Ishikawa (cell line): ENCODE data around the gene ADGRG6.

ENCODE experiments used
- CEBPB ChIP-seq: IDR thresholded peaks from 2 replicates; pipeline ENCODE4 v1.6.1; 2012
- CREB1 ChIP-seq: IDR thresholded peaks from 2 replicates; pipeline ENCODE4 v1.6.1; 2012; ENCODE audit warnings: low read depth
- EGR1 ChIP-seq: IDR thresholded peaks from 2 replicates; pipeline ENCODE4 v1.6.1; 2012
- EP300 ChIP-seq: IDR thresholded peaks from 2 replicates; pipeline ENCODE4 v1.6.1; 2012; ENCODE audit warnings: borderline replicate concordance
- FOXM1 ChIP-seq: IDR thresholded peaks from 2 replicates; pipeline ENCODE4 v1.6.1; 2012; ENCODE audit warnings: low read depth, borderline replicate concordance
- NFIC ChIP-seq: IDR thresholded peaks from 2 replicates; pipeline ENCODE4 v1.6.1; 2012
- RAD21 ChIP-seq: IDR thresholded peaks from 2 replicates; pipeline ENCODE4 v1.6.1; 2012; ENCODE audit warnings: low read depth
- TAF1 ChIP-seq: IDR thresholded peaks from 2 replicates; pipeline ENCODE4 v1.6.1; 2012; ENCODE audit warnings: low read depth, mild to moderate bottlenecking
- TCF12 ChIP-seq: IDR thresholded peaks from 2 replicates; pipeline ENCODE4 v1.6.1; 2012; ENCODE audit warnings: low read depth
- TEAD4 ChIP-seq: IDR thresholded peaks from 2 replicates; pipeline ENCODE4 v1.6.1; 2012
- YY1 ChIP-seq: IDR thresholded peaks from 2 replicates; pipeline ENCODE4 v1.6.1; 2012; ENCODE audit warnings: low read depth
- ZBTB7A ChIP-seq: IDR thresholded peaks from 2 replicates; pipeline ENCODE4 v1.6.1; 2012; ENCODE audit warnings: low read depth
- TF ChIP-seq, protein P1 (sequence below): IDR thresholded peaks from 2 replicates; pipeline ENCODE4 v1.6.1; 2012
- TF ChIP-seq, protein P2 (sequence below): IDR thresholded peaks from 2 replicates; pipeline ENCODE4 v1.6.1; 2012; ENCODE audit warnings: low read depth, mild to moderate bottlenecking
- TF ChIP-seq, protein P3 (sequence below): IDR thresholded peaks from 2 replicates; pipeline ENCODE4 v1.6.1; 2012

ADGRG6 gene

GRCh38 chr6:142419071-142419470 is 117.3 kb downstream of the ADGRG6 start:
- TF ChIP-seq, protein P1, sequence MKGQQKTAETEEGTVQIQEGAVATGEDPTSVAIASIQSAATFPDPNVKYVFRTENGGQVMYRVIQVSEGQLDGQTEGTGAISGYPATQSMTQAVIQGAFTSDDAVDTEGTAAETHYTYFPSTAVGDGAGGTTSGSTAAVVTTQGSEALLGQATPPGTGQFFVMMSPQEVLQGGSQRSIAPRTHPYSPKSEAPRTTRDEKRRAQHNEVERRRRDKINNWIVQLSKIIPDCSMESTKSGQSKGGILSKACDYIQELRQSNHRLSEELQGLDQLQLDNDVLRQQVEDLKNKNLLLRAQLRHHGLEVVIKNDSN = no peak
- TF ChIP-seq TCF12 (no peak), EGR1 (no peak), RAD21 (no peak), YY1 (no peak), ZBTB7A (no peak), TEAD4 (no peak)
- TF ChIP-seq, protein P2, sequence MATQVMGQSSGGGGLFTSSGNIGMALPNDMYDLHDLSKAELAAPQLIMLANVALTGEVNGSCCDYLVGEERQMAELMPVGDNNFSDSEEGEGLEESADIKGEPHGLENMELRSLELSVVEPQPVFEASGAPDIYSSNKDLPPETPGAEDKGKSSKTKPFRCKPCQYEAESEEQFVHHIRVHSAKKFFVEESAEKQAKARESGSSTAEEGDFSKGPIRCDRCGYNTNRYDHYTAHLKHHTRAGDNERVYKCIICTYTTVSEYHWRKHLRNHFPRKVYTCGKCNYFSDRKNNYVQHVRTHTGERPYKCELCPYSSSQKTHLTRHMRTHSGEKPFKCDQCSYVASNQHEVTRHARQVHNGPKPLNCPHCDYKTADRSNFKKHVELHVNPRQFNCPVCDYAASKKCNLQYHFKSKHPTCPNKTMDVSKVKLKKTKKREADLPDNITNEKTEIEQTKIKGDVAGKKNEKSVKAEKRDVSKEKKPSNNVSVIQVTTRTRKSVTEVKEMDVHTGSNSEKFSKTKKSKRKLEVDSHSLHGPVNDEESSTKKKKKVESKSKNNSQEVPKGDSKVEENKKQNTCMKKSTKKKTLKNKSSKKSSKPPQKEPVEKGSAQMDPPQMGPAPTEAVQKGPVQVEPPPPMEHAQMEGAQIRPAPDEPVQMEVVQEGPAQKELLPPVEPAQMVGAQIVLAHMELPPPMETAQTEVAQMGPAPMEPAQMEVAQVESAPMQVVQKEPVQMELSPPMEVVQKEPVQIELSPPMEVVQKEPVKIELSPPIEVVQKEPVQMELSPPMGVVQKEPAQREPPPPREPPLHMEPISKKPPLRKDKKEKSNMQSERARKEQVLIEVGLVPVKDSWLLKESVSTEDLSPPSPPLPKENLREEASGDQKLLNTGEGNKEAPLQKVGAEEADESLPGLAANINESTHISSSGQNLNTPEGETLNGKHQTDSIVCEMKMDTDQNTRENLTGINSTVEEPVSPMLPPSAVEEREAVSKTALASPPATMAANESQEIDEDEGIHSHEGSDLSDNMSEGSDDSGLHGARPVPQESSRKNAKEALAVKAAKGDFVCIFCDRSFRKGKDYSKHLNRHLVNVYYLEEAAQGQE = no peak

DNA sequence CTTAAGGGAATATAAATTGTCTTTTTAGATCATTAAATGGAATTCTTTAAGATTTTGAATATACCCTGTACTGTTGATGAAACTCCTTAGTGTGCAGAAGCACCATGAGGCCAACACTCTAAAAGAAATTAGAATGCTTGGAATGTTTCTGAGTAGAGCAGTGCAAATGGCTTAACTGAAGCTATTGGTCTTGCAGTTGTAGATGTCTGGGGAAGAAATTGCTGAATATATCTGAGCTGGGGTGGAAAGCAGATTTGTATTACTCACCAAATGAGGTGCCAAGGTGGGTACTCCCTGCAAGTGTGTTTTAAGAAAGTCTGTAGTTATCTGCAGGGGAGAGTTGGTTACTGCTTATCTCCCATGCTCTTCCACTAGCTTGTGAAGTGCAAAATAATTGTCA is 119.0 kb downstream of the ADGRG6 start:
- TF ChIP-seq CREB1 (no peak), CEBPB (no peak), FOXM1 (no peak), EP300 (no peak), EGR1 (no peak), ZBTB7A (no peak), TEAD4 (no peak), TCF12 (no peak), NFIC (no peak), YY1 (no peak), TAF1 (no peak), RAD21 (no peak)
- TF ChIP-seq, protein P1 = no peak
- TF ChIP-seq, protein P3, sequence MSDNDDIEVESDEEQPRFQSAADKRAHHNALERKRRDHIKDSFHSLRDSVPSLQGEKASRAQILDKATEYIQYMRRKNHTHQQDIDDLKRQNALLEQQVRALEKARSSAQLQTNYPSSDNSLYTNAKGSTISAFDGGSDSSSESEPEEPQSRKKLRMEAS = no peak
- TF ChIP-seq, protein P2 = no peak

- TF ChIP-seq, protein P2 = no peak
- TF ChIP-seq TCF12 = no peak
- no peak for TF ChIP-seq CEBPB
- TF ChIP-seq, protein P1 = no peak
- TF ChIP-seq TAF1 = no peak
- TF ChIP-seq YY1 = no peak
- TF ChIP-seq CREB1 = no peak
- TF ChIP-seq RAD21 = no peak
- TF ChIP-seq EP300 = no peak
- TF ChIP-seq ZBTB7A = no peak
- TF ChIP-seq NFIC = no peak
- TF ChIP-seq, protein P3 = no peak
- TF ChIP-seq FOXM1 = no peak
- TF ChIP-seq EGR1 = no peak
- no peak for TF ChIP-seq TEAD4
These were observed 119.7 kb downstream of the ADGRG6 start for GRCh38 chr6:142421285-142422117.

DNA sequence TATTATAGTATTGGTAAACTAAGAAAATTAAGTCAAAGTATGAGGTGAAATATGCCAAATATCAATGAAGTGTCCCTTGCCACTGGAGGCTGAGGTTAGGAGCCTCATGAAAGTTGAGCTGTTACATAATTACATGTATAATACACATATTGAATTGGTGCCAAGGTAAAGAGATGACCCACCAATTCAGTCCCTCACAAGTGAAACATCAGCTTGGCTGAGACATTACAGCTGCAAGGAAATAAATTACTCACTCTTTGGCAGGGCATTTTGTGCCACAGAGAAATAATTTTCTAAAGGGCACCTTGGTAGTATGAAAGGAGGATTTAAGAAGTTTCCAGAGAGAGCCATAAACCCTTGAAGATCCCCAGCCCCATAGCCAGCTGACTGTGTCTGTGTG is 127.4 kb downstream of the ADGRG6 start:
- TF ChIP-seq CEBPB (no peak), ZBTB7A (no peak), EP300 (no peak), TAF1 (no peak), RAD21 (no peak), NFIC (no peak), FOXM1 (no peak), EGR1 (no peak), TEAD4 (no peak), TCF12 (no peak)
- TF ChIP-seq, protein P3 = no peak
- TF ChIP-seq, protein P2 = no peak
